Mesenteric fat pad (tissue), 1 donor: ENCODE data around the gene ZFYVE19. TPM values are rescaled to one million over a fixed set of nuclear protein-coding genes. Genes with fewer than 3 reads are reported as not detected.

ENCODE experiments used
- DNase-seq: peaks from one replicate; pipeline ENCODE4 v3.0.0-alpha.2; 2020; ENCODE audit warnings: low spot score
- total RNA-seq: library from RNA; stranded (reverse); fragmentation: NEBNext Ultra II Directional; extraction: Animal tissue kit (Norgen Biotek cat#: 25700); gene quantifications from one replicate; pipeline ENCODE4 v1.2.1, GENCODE V29; 2021
- donor health status: DM: yes; HTN: yes; CAD: no.

Gene ZFYVE19
- total RNA-seq, 1 donor from 2014 or later = 9.8 TPM

- no peak for DNase-seq
Measured at GRCh38 chr15:40812721-40813425, 6.0 kb downstream of the ZFYVE19 start.

- no peak for DNase-seq
Measured at GRCh38 chr15:40815042-40815698, 8.3 kb downstream of the ZFYVE19 start.

- DNase-seq = no peak
Measured at GRCh38 chr15:40819048-40819447, 12.2 kb downstream of the ZFYVE19 start.

GRCh38 chr15:40821195-40821594, 14.3 kb downstream of the ZFYVE19 start:
- DNase-seq = no peak

- no peak for DNase-seq
Measured at GRCh38 chr15:40823572-40824343, 16.9 kb downstream of the ZFYVE19 start.

GRCh38 chr15:40825661-40826422, 19.0 kb downstream of the ZFYVE19 start:
- no peak for DNase-seq

GRCh38 chr15:40826423-40827075, 19.7 kb downstream of the ZFYVE19 start:
- no peak for DNase-seq

- no peak for DNase-seq
Measured at GRCh38 chr15:40828447-40829036, 21.7 kb downstream of the ZFYVE19 start, which contains the start of gene PPP1R14D. Gene PPP1R14D, minus strand, starts transcription at chr15:40828708. Its CDS starts 67 bp downstream, at chr15:40828641.

- no peak for DNase-seq
Measured at GRCh38 chr15:40829115-40829514, 22.2 kb downstream of the ZFYVE19 start.

- no peak for DNase-seq
Measured at GRCh38 chr15:40830884-40831283, 24.0 kb downstream of the ZFYVE19 start.

GRCh38 chr15:40831861-40832260, 25.0 kb downstream of the ZFYVE19 start:
- no peak for DNase-seq

- no peak for DNase-seq
Measured at GRCh38 chr15:40832903-40833302, 26.0 kb downstream of the ZFYVE19 start.

- no peak for DNase-seq
Measured at GRCh38 chr15:40836020-40836419, 29.1 kb downstream of the ZFYVE19 start.

- DNase-seq = no peak
Measured at GRCh38 chr15:40838756-40839155, 31.9 kb downstream of the ZFYVE19 start.

- DNase-seq = no peak
Measured at GRCh38 chr15:40841741-40842140, 34.9 kb downstream of the ZFYVE19 start.

- no peak for DNase-seq
Measured at GRCh38 chr15:40843261-40843884, 36.5 kb downstream of the ZFYVE19 start.

- DNase-seq = no peak
Measured at GRCh38 chr15:40843885-40844695, 37.2 kb downstream of the ZFYVE19 start, which contains the start of gene SPINT1. Gene SPINT1, plus strand, starts transcription at chr15:40844048. Its CDS starts 507 bp downstream, at chr15:40844555.

GRCh38 chr15:40844696-40845030, 37.8 kb downstream of the ZFYVE19 start:
- DNase-seq = no peak

- DNase-seq = no peak
Measured at GRCh38 chr15:40845036-40845435, 38.1 kb downstream of the ZFYVE19 start.
